Uterus (tissue), 4 donors: ENCODE results near the gene CD47. TPM values are rescaled to one million over a fixed set of nuclear protein-coding genes. Genes with fewer than 3 reads are reported as not detected.

Experiments used
- DNase-seq, 2 donors: peaks; one replicate each; pipeline ENCODE4 v3.0.0-alpha.2; 2019 to 2020
- H3K27ac ChIP-seq, 2 donors: fragments of 200-600 bp; sonication (generic); 1 replicate in 1 of 2; 2 replicates in 1 of 2; pipeline ENCODE4 v1.5.1; 2016 to 2018
- H3K27me3 ChIP-seq, 2 donors: fragments of 200-600 bp; sonication (generic); one replicate each; pipeline ENCODE4 v1.5.1; 2018 to 2019; ENCODE audit warnings: control low read depth in 1 of 2
- H3K36me3 ChIP-seq, 2 donors: fragments of 200-600 bp; sonication (generic); one replicate each; pipeline ENCODE4 v1.5.1; 2019; ENCODE audit warnings: control low read depth in 1 of 2
- H3K4me1 ChIP-seq, 2 donors: fragments of 200-600 bp; sonication (generic); one replicate each; pipeline ENCODE4 v1.5.1; 2018 to 2019; ENCODE audit warnings: control low read depth in 1 of 2
- H3K4me3 ChIP-seq, 2 donors: fragments of 200-600 bp; sonication (generic); 1 replicate in 1 of 2; 2 replicates in 1 of 2; pipeline ENCODE4 v1.5.1; 2018 to 2019; ENCODE audit warnings: mild to moderate bottlenecking in 1 of 2
- H3K9me3 ChIP-seq, 2 donors: fragments of 200-600 bp; sonication (generic); one replicate each; pipeline ENCODE4 v1.5.1; 2019; ENCODE audit warnings: control low read depth in 1 of 2
- POLR2A ChIP-seq, 2 donors: fragments of 450-650 bp; IDR thresholded peaks; one replicate each; pipeline ENCODE4 v1.6.1; 2016; ENCODE audit warnings: antibody characterized with exemption in 2 of 2, mild to moderate bottlenecking in 1 of 2, moderate library complexity in 1 of 2
- intact Hi-C: fragments of 100-400 bp; cut with DNase I; formaldehyde crosslinking; loops from one replicate; pipeline ENCODE4 v1.15.1; 2023; ENCODE audit warnings: low total_unique reads
- total RNA-seq, 4 donors: library from RNA; depleted of rRNA in 3 of 4; stranded (reverse); fragments of >200 nt in 3 of 4; gene quantifications; one replicate each; pipeline versions ENCODE4 v1.1.0 to v1.2.4, GENCODE V29; 2014 to 2023
- TF ChIP-seq, protein P1 (sequence below), 4 experiments: fragments of 200-600 bp in 2 of 4; fragments of 450-650 bp in 2 of 4; sonication (generic) in 2 of 4; IDR thresholded peaks; one replicate each; pipeline ENCODE4 v1.5.1; 2016 to 2019; ENCODE audit warnings: antibody characterized with exemption in 4 of 4, mild to moderate bottlenecking in 2 of 4, moderate library complexity in 1 of 4
- donor health status: DM: yes; HTN: yes; CAD: no.

The CD47 gene
- total RNA-seq, 4 donors from 2014 or later = 29.2 to 210 (median 67.1) TPM

- Histone ChIP-seq H3K36me3 (no peaks in the 10 kb centered on the region), H3K4me3 (no peak overlapping the region), H3K27ac (no peak overlapping the region), H3K9me3 (no peaks in the 10 kb centered on the region), H3K4me1 (no peaks in the 10 kb centered on the region), H3K27me3 (no peaks in the 10 kb centered on the region)
- no peak for DNase-seq
- no peak for TF ChIP-seq POLR2A (IDR thresholded peaks at IDR 0.05)
- intact Hi-C loops = no loop called here
These were observed 39.8 kb downstream of the CD47 start for GRCh38 chr3:108051005-108051404.

DNA sequence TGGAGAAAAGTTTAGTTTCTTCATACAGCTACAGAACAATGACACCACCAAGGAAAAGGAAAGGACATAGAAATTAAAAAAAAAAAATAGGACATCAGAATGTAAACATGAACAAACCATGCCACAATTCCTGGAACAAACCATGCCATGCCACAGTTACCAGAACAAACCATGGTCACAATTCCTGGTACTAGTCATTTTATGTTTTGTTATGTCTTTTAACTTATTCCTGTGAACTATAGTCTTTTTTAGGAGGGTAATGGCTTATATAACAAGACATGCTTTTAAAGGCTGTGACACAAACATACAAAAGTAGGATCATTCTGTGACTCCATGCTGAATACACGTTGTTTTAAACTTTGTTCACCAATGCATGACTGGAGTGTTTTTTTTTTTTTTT lies 42.8 kb downstream of the CD47 start:
- Histone ChIP-seq H3K4me3 (no peak overlapping the region), H3K4me1 (no peaks in the 10 kb centered on the region), H3K36me3 (no peaks in the 10 kb centered on the region), H3K27me3 (no peaks in the 10 kb centered on the region), H3K9me3 (no peaks in the 10 kb centered on the region), H3K27ac (no peak overlapping the region)
- no peak for DNase-seq
- TF ChIP-seq POLR2A (IDR thresholded peaks at IDR 0.05) = no peak
- TF ChIP-seq, protein P1, sequence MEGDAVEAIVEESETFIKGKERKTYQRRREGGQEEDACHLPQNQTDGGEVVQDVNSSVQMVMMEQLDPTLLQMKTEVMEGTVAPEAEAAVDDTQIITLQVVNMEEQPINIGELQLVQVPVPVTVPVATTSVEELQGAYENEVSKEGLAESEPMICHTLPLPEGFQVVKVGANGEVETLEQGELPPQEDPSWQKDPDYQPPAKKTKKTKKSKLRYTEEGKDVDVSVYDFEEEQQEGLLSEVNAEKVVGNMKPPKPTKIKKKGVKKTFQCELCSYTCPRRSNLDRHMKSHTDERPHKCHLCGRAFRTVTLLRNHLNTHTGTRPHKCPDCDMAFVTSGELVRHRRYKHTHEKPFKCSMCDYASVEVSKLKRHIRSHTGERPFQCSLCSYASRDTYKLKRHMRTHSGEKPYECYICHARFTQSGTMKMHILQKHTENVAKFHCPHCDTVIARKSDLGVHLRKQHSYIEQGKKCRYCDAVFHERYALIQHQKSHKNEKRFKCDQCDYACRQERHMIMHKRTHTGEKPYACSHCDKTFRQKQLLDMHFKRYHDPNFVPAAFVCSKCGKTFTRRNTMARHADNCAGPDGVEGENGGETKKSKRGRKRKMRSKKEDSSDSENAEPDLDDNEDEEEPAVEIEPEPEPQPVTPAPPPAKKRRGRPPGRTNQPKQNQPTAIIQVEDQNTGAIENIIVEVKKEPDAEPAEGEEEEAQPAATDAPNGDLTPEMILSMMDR (IDR thresholded peaks at IDR 0.05) = no peak
- intact Hi-C loops = no loop called here

- Histone ChIP-seq H3K36me3 (no peaks in the 10 kb centered on the region), H3K27me3 (no peaks in the 10 kb centered on the region), H3K4me1 (no peaks in the 10 kb centered on the region), H3K27ac (no peak overlapping the region), H3K9me3 (no peaks in the 10 kb centered on the region), H3K4me3 (no peak overlapping the region)
- no peak for TF ChIP-seq POLR2A (IDR thresholded peaks at IDR 0.05)
- TF ChIP-seq, protein P1 (IDR thresholded peaks at IDR 0.05) = no peak
- DNase-seq = no peak
- intact Hi-C loops = no loop called here
These were observed 44.6 kb downstream of the CD47 start for GRCh38 chr3:108046247-108046646.

DNA sequence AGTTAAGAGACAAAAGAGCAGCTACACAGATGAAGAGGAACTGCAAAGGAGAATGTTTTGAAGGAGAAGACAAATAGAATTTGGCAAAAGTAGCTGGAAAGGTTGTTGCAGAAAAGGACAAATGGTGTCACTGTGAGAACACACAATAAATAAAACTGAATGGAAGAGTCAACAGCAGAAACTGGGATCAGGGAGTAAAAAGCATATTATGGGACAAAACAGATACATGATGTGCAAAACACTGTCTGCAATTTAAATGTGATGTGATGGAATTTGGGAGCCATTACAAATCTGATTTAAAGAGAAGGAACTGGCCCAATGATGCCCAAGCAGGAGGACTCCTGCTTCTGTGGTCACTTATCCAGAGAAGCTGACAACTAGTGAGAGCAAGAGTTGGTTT lies 46.1 kb downstream of the CD47 start:
- Histone ChIP-seq H3K27ac (no peak overlapping the region), H3K36me3 (no peaks in the 10 kb centered on the region), H3K4me1 (no peaks in the 10 kb centered on the region), H3K27me3 (no peaks in the 10 kb centered on the region), H3K9me3 (no peaks in the 10 kb centered on the region), H3K4me3 (no peak overlapping the region)
- intact Hi-C loops = no loop called here
- no peak for TF ChIP-seq POLR2A (IDR thresholded peaks at IDR 0.05)
- TF ChIP-seq, protein P1 (IDR thresholded peaks at IDR 0.05) = no peak
- no peak for DNase-seq

DNA sequence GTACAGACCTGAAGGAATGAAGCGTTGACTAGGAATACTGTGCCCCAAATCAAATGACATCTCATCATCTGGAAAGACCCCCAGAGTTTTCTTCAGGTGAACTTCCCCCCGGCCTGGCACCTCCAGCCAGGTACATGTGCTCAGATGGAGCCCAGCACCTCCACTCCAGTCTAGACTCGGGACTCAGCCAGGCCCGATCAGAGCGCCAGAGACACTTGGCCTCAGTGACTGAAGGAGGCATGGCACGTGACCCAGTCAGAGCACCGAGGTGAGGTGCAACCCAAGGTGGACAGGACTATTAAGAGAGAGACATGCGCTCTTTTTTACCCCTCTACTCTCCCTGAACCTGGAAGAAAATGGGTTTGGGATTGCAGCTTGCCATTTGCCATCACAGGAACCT lies 48.5 kb downstream of the CD47 start:
- Histone ChIP-seq H3K36me3 (no peaks in the 10 kb centered on the region), H3K27me3 (no peaks in the 10 kb centered on the region), H3K4me3 (no peak overlapping the region), H3K4me1 (no peaks in the 10 kb centered on the region), H3K27ac (no peak overlapping the region), H3K9me3 (no peaks in the 10 kb centered on the region)
- TF ChIP-seq POLR2A (IDR thresholded peaks at IDR 0.05) = no peak
- TF ChIP-seq, protein P1 (IDR thresholded peaks at IDR 0.05) = no peak
- DNase-seq = no peak
- intact Hi-C loops = no loop called here

DNA sequence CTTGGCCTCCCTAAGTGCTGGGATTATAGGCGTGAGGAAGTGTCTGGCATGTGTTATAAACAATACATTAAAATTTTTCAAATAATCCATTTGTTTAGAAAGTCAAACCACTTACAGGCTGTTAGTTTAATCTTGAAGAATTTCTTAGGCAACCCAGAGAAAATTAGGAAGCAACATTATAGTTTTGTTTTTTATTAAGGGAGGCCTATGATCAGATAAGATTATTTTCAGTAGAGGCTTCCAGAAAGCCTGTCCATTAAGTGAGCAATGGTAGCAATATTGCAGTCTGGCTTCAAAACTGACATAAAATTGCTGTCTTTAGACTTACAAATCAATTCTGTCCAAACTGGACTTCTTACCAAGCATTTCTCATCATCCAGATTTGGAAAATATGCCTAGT lies 49.6 kb downstream of the CD47 start:
- Histone ChIP-seq H3K4me3 (no peak overlapping the region), H3K4me1 (no peaks in the 10 kb centered on the region), H3K9me3 (no peaks in the 10 kb centered on the region), H3K27ac (no peak overlapping the region), H3K27me3 (no peaks in the 10 kb centered on the region), H3K36me3 (no peaks in the 10 kb centered on the region)
- TF ChIP-seq POLR2A (IDR thresholded peaks at IDR 0.05) = no peak
- TF ChIP-seq, protein P1 (IDR thresholded peaks at IDR 0.05) = no peak
- no peak for DNase-seq
- intact Hi-C loops = no loop called here
